ENCODE data around the gene RIMBP3B.
"Not testable (repeated sequence)": the region's sequence is repeated elsewhere in the genome, so short reads cannot be mapped to it uniquely, and the experiment has no call there.

RIMBP3B gene

GRCh38 chr22:21418974-21419638, 35.6 kb downstream of the RIMBP3B start:
- DNase-seq: not testable (repeated sequence)

GRCh38 chr22:21420180-21420763, 36.7 kb downstream of the RIMBP3B start:
- not testable (repeated sequence) for DNase-seq

DNA sequence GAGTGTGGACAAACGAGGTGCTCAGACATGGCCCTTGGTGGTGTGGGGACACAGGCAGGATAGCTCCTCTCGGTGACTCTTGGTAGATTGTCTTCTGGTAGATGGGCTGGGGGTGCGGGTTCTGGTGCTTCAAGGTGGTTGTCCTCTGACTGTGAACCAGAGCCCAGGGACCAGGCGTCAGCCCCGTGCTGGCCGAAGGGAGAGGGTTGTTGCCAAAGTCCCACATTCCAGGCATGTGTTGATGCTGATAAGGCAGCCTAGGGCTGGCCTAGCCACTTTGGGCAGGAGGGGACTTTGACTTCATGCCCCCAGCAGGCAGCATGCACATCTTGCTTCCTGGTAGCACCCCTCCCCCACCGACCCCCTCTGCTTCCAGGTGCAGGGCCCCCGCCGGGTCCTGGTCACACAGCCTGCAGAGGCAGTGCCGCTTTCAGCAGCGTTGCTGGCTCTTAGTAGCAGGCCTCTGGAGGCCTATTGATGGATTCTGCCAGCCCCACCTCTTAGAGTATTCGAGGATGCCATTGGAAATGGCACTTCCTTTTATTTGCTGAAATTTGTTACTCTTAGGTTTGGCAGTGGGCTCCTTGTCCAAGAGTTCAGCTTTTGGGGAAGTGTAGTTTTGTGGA, 40.6 kb downstream of the RIMBP3B start:
- not testable (repeated sequence) for DNase-seq

DNA sequence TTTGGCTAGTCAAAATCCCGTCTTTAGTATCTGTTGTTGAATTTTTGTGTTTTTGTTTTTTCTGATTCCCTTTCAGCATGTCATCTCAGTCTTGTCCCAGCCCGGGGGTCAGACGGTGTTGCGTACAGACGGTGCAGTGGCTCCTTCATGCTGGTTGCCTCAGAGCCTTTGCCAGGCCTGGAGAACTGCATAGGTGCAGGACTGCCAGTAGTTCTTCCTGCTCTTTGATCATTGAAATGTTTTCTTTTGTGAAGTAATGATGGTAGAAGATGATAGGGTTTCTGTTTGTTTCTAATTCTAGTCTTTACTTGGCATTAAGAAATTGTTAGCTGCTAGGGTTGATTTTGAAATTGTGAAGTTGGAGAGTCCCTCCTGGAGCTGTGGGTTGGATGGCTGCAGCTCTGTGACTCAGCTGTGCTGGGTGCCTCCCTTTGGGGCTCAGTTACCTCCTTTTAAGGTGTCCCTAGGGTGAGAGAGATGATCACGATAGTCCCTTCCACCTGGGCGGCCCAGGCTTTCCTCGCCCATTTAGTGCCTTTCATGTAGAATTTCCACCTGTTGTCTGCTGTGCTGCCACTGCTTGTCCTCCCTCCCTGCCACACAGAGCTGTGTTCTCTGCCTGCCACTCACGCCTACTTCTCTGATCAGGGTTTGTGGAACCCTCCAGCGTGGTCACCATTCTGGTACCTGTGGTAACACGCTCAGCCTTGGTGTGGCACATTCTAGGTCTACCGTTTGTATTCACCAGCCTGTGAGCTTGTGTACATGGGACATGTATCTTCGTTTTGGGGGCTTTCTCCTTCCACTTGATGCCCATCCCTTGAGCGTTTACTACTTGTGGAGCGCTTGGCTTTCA, 51.1 kb downstream of the RIMBP3B start:
- not testable (repeated sequence) for DNase-seq

DNA sequence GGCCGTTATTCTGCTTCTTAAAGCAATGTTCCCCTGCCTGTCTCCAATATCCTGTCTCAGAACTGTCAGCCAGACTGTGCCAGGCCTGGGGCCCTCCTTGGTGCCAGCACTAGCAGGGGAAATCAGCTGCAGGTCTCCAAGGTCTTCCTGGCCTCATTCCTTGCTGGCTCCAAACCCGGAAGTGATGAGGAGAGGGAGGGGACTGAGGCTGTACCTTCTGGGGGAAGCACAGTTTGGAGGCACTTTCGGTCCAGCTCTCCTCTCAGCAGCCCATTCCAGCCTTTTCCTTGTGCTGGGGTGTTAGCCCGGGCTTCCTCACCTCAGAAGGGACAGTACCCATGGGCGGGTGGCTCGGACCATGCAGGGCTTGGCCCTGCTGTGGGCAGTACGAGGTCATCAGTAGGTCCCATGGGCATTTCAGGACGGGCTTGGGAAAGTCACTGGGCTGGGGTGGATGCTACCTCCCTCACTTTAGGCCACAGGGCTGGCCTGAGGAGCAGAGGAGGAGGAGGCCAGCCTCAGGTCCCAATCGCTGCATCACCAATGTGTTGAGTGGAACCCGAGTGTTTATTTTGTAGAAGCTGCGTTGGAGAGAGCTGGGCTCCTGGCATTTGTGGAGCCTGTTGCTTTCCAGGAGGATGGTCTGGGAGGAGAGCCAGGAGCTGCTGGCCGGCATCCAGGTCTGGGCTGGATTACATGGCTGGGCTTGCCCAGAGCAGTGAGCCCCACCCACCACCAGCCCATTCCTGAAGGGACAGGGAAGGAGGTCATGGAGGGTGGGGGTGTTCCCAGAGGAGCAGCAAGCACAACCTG, 52.7 kb downstream of the RIMBP3B start:
- not testable (repeated sequence) for DNase-seq

- DNase-seq: not testable (repeated sequence)
Observed at GRCh38 chr22:21438013-21438412, 54.5 kb downstream of the RIMBP3B start.

Data from SHP77 treated with DMSO at 0.1 percent for 48 hours (cell line).